SH-SY5Y (cell line): ENCODE results near the gene S100A13.

Source experiments
- GATA2 ChIP-seq: IDR thresholded peaks from 2 replicates; pipeline ENCODE4 v1.6.1; 2011; ENCODE audit warnings: mild to moderate bottlenecking, low read depth, low read length
- GATA3 ChIP-seq: IDR thresholded peaks from 2 replicates; pipeline ENCODE4 v1.6.1; 2011; ENCODE audit warnings: low read depth, mild to moderate bottlenecking, low read length, moderate library complexity

DNA sequence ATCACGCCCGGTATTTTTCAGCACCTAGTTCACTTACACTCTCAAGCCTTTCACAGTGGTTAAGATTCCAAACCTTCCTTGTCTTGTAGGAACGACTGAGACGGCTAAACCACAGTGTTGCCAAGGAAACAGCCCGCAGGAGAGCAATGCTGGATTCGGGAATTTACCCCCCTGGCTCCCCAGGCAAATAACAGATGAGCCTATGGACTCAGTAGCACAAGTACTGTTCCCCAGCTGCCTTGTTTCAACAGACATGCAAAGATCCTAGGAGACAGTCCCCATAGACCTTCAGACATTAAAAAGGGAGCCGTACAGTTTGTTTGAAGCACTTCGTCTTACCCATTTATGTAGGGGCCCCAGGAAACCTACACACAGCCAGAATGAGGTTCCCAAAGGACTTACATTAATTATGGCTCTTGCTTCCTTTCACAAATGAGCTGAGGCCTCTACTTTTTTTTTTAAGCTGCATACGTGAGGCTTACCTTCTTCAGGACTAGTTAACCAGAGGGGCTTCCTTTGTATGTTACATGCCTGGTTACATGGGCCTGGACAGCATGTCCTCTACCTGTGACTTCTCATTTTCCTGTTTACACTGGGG is 33.9 kb upstream of the S100A13 start:
- TF ChIP-seq GATA2 (no peak), GATA3 (no peak)
